ENCODE measurements around the gene FASN. TPM values are rescaled to one million over a fixed set of nuclear protein-coding genes. Genes with fewer than 3 reads are reported as not detected.

FASN gene
- total RNA-seq = 40.9 and 57.5 TPM in 2 replicates

DNA sequence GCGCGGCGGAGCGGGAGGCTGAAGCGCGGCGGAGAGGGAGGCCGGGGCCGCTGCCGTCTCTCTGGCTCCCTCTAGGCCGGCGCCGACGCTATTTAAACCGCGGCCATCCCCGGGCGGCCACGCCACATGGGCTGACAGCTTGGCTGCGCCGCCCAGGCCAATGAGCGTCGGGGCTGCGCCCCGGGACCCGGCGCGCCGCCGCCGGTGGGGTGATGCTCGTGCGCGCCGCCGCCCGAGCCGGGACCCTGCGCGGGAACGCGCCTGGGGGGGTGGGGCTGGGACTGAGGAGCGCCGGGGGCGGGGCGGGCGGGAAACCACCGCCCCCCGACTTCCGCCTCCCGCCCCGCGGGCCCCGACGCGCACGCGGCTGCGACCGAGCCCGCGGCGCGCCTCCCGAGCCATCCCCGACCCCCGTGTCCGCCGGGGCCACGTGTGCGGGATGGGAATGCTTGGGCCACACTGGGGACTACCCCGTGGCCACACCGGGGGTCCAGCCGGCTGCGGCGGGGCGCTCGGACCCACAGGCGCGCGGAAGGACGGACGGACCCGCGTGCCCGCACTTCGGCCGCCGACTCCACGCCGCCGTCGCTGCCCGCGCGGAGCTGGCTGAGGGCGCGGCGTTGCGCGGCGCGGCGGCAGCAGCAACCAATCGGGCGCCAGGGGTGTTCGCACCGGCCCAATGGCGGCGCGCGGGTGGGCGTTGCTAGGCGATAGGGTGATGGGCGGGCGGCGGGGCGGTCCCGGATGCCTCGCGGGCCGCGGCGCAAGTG is at the start of gene FASN:
Gene FASN, minus strand, starts transcription at position 68 of the 770 bp plus-strand sequence. CDS start 1,791 bp downstream, outside the sequence.

DNA sequence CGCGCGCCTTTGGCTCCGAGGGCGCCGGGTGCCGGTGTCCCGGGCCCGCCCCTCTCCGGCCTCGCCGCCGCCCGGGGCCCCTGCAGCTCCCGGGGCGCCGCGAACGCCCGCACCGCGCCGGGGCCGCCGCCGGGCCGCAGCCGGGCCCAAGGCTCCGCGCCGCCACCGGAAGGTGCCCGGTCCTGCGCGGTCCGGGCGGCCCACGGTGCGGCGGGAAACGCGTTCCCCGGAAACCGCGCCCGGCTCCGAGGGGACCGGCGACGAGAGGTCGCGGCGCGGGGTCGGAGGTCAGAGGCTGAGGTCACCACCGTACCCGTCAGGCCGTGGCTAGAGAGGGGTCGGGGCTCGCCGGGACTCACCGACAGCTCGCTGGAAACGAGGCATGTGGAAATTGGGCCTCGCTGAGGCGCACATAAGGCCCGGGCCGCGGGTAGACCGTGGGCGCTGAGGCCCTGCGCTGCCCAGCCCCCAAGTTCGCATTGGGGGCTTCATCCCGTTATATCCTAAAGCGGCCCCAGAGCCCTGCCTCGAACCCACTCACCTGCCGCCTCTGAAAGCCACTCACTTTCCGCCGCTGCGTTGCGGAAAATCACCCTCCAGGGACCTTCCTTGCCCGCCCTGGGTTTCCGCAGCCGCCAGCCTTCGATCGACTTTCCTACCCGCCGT is 32.3 kb downstream of the FASN start, which contains the start of gene DUS1L:
Gene DUS1L, minus strand, starts transcription at position 167 of the 666 bp plus-strand sequence. CDS start 745 bp downstream, outside the sequence.

DNA sequence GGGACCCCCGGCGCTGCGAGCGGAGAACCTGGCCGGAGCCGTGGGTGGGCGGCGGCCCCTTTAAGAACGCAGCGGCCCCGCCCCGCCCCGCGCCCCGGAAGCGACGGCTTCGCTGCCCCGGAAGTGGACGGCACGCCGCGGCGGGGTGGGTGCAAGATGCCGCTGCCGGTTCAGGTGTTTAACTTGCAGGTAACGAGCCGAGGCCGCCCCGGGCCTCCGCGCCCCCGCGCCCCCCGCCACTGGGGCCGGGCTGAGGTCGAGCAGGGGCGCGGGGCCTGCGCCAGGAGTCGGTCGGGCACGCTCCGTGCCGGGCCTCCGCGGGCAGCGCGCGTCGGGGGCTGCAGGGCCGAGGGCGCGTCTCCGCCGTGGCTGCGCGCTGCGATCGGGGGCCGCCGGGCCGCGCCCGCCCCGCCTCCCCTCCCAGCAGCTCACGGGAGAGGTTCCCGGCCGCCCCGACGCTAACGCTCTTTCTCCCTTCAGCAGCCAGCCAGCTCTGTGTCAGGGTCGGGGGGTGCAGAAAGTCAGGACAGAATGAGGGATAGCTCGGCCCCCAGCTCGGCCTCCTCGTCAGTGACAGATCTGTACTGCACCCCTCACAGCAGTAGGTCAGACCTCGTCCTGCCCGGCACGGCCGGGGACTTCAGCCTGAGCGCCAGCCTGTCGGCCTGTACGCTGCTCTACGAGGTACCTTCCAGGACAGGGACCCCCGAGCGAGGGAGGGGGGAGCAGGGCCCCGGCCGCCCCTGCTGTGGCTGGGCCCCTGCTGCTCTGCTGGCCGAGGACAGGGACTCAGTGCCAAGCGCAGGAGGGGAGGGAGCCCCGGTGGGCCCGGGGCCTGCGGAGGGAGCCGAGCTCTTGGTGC is 46.0 kb downstream of the FASN start, which contains the start of the genes GPS1 and RFNG:
Gene GPS1, plus strand, starts transcription at position 123 of the 862 bp plus-strand sequence. Its CDS starts 34 bp downstream, at position 157.
Gene RFNG, minus strand, starts transcription at position 36 of the 862 bp plus-strand sequence. CDS start 45 bp downstream, outside the sequence.

DNA sequence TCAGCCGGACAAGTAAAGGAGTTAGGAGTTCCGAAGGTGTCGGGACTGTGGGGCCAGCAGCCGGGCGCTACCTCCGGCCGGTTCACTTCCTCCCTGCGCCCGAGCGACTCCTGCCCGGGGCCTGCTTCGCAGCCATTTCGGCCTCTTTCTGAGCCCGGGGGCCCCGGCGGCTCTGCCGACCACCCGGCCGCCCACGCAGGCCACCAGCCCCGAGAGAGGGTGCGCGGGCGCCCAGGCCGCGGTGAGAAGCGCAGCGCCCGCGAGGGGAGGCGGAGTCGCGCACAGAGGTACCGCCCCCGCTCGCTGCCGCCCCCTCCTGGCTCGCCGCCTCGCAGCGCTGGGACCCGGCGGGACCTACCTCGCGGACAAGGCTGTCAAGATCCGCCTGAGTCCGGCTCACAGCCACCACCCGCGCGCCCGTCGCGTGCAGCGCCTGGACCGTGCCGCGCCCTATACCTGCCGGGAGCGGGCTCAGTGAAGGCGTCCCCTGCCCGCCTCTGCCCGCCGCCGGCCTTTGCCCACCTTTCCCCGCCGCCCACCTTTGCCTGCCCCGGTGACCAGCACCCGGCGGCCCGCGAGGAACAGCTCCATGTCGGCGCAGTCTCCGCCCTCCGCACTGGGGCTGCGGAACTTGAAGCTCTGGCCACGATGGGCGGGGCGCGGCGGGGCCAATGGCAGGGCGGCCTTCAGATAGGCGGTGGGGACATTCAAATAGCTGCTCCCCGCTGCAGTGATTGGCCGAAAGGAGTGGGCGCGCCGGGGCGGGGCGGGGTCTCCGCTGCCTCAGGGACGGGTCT is 60.7 kb downstream of the FASN start, which contains the start of gene DCXR:
Gene DCXR, minus strand, starts transcription at position 606 of the 797 bp plus-strand sequence. Its CDS starts 15 bp downstream, at position 591.

DNA sequence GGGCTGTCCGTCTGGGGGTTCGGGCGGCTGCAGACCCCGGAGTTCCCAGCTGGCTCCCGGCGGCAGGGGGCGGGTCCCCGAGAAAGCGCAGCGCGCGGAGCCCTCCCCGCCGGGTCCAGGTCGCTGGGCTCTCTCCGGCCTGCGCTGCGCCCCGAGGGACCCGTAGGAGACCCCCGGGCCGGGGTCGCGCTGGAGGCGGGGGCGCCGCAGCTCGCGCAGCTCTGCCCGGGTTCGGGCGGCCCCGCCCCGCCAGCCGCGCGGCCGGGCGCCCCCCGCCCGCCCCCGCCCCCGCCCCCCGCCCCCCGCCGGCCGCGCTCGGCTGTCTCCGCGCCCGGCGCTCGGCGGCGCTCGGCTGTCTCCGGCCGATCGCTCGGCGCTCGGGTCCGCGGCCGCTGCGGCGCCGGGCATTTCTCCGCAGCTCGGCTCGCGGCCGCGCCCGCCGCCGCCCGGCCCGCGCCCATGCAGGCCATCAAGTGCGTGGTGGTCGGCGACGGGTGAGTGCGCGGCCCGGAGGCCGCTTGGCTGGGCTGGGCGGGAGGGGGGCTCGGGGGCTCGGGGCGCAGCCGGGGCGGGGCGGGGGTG is 66.6 kb downstream of the FASN start, which contains the start of gene RAC3:
Gene RAC3, plus strand, starts transcription at position 376 of the 582 bp plus-strand sequence. Its CDS starts 84 bp downstream, at position 460.

Other genes starting within 250 kb of the FASN start
- 1,029 and 1,052 TPM in 2 replicates for gene P4HB, start 237.7 kb downstream of the FASN start, total RNA-seq
- gene ARHGDIA, start 226.9 kb downstream of the FASN start, total RNA-seq = 101 and 134 TPM in 2 replicates
- gene ALYREF, start 206.7 kb downstream of the FASN start, total RNA-seq = 73.4 and 74.3 TPM in 2 replicates
- 121 and 124 TPM in 2 replicates for gene ANAPC11, start 206.5 kb downstream of the FASN start, total RNA-seq
- 0.13 and 0.43 TPM in 2 replicates for gene NPB, start 196.0 kb downstream of the FASN start, total RNA-seq
- gene PCYT2, start 186.8 kb downstream of the FASN start, total RNA-seq = 29.8 and 32.8 TPM in 2 replicates
- gene SIRT7, start 180.1 kb downstream of the FASN start, total RNA-seq = 15.4 and 15.7 TPM in 2 replicates
- 12.9 and 14.5 TPM in 2 replicates for gene MAFG, start 170.5 kb downstream of the FASN start, total RNA-seq
- gene PYCR1, start 160.9 kb downstream of the FASN start, total RNA-seq = 64.2 and 98.0 TPM in 2 replicates
- gene MYADML2, start 151.0 kb downstream of the FASN start, total RNA-seq = not detected in 2 replicates
- gene NOTUM, start 137.0 kb downstream of the FASN start, total RNA-seq = not detected in 2 replicates
- 18.8 and 22.2 TPM in 2 replicates for gene ASPSCR1, start 120.6 kb downstream of the FASN start, total RNA-seq
- gene CENPX, start 75.4 kb downstream of the FASN start, total RNA-seq = 17.1 and 25.3 TPM in 2 replicates
- 7.5 and 7.7 TPM in 2 replicates for gene LRRC45, start 74.9 kb downstream of the FASN start, total RNA-seq
- gene RAC3, start 66.6 kb downstream of the FASN start, total RNA-seq = 2.1 and 7.1 TPM in 2 replicates
- 31.0 and 31.9 TPM in 2 replicates for gene DCXR, start 60.5 kb downstream of the FASN start, total RNA-seq
- gene RFNG, start 46.4 kb downstream of the FASN start, total RNA-seq = 33.5 and 43.4 TPM in 2 replicates
- gene GPS1, start 46.3 kb downstream of the FASN start, total RNA-seq = 70.8 and 78.7 TPM in 2 replicates
- gene DUS1L, start 32.4 kb downstream of the FASN start, total RNA-seq = 22.8 and 35.9 TPM in 2 replicates
- 16.7 and 17.9 TPM in 2 replicates for gene CCDC57, start 114.6 kb upstream of the FASN start, total RNA-seq
- 108 and 125 TPM in 2 replicates for gene SLC16A3, start 130.8 kb upstream of the FASN start, total RNA-seq
- 49.0 and 49.5 TPM in 2 replicates for gene CSNK1D, start 175.5 kb upstream of the FASN start, total RNA-seq
- gene CD7, start 219.4 kb upstream of the FASN start, total RNA-seq = not detected in 2 replicates
- 4.2 and 7.7 TPM in 2 replicates for gene SECTM1, start 235.5 kb upstream of the FASN start, total RNA-seq

Measured in articular chondrocyte of knee joint (primary cell).